CD4-positive, alpha-beta T cell treated with Interleukin-4 for 1 hour (primary cell): ENCODE data around the gene ACAA2.
"Not testable (repeated sequence)": the region's sequence is repeated elsewhere in the genome, so short reads cannot be mapped to it uniquely, and the experiment has no call there.

ENCODE experiments used
- DNase-seq, 2 donors: peaks; one replicate each; pipeline ENCODE4 v3.0.0-alpha.2; 2020 to 2022

The ACAA2 gene

DNA sequence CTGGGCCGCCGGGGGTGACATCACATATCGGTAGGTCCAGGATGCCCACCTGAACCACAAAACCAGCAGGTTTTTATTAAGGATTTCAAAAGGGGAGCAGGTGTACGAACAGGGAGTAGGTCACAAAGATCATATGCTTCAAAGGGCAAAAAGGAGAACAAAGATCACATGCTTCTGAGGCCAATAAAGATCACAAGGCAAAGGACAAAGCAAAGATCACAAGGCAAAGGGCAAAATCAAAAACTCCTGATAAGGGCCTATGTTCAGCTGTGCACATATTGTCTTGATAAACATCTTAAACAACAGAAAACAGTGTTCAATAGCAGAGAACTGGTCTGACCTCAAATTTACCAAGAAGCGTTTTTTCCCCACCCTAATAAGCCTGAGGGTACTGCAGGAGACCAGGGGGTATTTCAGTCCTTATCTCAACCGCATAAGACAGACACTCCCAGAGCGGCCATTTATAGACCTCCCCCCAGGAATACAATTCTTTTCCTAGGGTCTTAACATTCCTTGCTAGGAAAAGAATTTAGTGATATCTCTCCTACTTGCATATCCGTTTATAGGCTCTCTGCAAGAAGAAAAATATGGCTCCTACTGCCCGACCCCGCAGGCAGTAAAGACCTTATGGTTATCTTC, 4.7 kb downstream of the ACAA2 start:
- DNase-seq: peak in 1 of 2 donors; percentile 24

DNA sequence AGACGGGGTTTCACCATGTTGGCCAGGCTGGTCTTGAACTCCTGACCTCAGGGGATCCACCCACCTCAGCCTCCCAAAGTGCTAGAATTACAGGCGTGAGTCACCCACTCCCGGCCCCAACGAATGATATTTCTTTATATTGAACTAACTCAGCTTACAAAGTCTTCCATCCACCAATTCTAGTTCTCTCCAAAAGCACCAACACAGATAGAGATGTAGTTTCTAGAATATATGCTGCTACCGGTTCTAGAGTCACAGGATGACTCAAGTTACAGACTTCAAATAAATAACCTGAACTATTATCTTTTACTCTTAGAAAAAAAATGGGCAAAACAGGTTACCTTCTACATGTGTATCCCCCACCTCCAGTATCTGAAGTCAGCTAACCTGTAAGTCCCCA, 9.2 kb downstream of the ACAA2 start:
- no peak for DNase-seq

DNA sequence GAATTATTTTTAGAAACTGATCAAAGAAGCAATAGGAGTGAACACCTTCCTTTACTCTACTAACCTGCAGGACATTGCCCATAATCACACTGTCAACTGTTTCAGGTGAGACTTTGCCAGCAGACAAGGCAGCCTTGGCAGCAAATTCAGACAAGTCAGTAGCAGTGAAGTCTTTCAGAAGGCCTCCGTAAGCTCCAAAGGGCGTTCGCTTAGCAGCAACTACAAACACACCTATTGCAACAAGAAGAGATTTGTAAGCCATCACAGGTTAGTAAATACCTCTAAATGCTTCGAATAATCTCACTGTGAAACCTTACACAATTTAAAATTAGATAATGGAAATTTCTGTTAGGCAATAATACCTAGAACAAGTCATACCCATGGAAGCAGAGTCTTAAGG, 10.7 kb downstream of the ACAA2 start:
- DNase-seq: no peak

DNA sequence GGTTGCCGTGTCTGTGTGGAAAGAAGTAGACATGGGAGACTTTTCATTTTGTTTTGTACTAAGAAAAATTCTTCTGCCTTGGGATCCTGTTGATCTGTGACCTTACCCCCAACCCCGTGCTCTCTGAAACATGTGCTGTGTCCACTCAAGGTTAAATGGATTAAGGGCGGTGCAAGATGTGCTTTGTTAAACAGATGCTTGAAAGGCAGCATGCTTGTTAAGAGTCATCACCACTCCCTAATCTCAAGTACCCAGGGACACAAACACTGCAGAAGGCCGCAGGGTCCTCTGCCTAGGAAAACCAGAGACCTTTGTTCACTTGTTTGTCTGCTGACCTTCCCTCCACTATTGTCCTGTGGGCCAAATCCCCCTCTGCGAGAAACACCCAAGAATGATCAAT, 12.8 kb downstream of the ACAA2 start:
- not testable (repeated sequence) for DNase-seq

DNA sequence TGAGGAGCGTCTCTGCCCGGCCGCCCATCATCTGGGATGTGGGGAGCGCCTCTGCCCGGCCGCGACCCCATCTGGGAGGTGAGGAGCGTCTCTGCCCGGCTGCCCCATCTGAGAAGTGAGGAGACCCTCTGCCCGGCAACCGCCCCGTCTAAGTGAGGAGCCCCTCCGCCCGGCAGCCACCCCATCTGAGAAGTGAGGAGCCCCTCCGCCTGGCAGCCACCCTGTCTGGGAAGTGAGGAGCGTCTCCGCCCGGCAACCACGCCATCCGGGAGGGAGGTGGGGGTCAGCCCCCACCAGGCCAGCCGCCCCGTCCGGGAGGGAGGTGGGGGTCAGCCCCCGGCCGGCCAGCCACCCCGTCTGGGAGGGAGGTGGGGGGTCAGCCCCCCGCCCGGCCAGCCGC, 13.5 kb downstream of the ACAA2 start:
- not testable (repeated sequence) for DNase-seq

DNA sequence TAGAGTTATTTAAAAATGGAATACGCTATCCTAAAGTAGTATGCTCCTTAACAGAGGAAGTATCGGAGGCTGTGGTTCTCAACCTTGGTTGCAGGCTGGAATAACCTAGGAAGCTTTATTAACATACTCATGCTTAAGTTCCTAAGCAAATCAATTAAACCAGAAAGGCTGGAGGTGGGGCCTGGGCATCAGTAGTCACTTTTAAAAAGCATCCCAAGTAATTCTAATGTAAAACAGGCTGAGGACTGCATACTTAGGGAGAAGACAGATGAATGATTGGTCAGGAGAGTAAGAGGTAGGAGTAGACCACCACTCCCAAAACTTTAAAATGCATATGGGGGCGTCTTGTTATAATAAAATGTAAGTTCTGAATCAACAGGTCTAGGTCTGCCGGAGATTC, 15.3 kb downstream of the ACAA2 start:
- no peak for DNase-seq

DNA sequence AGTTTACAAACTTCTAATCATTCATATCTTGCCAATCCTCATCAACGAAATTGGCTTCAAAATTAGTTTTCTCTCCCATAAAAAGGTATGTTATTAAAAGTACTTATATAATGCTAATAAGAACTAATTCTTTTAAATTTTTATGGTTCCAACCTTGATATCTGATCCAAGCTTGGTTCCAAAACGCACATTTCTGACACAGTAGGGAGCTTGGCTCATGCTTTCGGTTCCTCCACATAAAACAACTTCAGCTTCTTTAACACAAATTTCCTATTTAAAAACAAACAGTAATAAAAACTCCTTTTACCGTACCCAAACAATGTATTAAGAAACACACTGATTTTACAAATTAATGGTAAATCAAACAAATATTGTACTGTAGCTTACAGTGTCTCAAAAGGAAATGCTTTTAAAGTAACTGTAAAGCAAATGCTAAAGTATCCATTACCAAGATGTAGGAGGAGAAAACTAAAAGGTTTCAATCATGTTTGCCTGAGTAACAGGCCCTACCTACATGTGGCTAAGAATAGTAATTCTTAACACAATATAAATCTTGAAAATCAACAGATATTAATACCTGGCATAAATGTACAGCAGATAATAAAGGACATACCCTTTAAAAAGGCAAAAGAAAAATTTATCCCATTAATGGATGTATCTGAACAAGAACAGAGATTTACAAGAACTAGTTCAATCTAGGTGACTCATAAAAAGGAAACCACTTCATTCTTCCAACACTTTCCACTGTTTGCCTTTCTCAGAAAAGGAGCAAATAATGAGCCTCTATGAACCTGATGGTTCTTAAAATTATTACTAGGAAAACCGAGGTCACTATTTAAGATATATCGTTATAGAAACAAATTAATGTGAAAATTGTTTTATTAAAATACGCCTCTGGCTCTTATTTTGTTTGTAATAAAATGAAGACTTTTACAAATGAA, 17.5 kb downstream of the ACAA2 start:
- DNase-seq: no peak

DNA sequence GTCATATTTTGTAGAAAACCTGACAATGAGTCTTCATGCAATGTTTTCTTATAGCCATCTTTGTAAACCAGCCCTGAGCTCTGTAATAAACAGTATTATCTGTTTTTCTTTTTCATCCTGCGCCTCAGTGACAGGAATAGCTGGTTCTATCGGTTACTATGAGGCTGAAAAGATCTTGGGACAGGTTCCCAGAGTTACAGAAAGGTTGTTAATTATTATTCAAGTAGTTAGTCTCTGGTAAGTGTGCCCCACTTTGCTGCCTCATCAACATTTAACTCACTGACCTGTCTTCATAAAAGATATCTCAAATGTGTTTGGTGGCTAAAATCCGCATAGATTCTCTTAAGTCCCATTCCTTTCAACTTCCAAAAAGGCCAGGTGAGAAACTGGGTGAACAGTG, 18.6 kb downstream of the ACAA2 start:
- no peak for DNase-seq

DNA sequence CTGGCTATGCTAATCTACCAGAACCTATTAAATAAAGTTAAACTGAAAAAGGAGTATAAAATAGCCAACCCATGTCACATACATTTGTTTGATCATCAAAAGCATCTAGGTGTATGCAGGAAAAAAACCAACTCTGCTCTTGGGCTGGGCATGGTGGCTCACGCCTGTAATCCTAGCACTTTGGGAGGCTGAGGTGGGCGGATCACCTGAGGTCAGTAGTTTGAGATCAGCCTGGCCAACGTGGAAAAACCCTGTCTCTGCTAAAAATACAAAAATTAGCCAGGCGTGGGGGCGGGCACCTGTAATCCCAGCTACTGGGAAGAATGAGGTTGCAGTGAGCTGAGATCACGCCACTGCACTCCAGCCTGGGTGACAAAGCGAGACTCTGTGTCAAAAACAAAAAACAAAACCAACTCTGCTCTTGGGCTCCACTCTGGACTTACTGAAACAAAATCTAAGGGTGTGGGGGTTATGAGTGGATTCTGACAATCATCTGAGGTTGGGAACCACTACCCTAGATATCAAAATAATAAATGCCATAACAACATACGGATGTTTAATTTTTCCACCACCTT, 23.7 kb downstream of the ACAA2 start:
- DNase-seq: not testable (repeated sequence)

DNA sequence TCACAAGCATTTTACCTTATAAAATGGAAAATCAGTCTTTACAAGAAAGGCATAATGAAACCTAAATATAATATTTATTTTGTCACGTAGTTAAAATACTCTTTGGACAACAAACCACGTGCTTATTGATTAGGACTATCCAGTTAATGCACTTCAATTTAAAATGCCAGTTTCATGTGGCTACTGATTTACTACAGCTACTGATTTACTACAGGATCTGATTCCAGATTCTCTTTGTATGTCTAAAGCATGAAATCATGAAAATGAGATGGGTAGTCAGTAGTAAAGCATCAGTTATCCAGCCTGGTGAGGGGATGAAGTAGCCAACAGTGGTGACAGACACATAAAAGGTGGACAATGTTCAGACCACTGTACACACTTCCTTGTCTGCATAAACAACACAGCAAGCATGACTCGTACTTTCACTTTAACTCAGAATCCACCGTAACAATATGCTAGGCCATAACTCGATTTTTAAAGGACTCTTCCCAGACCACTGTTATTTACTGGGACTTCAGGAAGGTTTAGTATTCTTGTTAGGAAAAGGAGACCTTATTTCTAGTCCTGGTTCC, 24.9 kb downstream of the ACAA2 start:
- DNase-seq: peak in 1 of 2 donors; percentile 31

DNA sequence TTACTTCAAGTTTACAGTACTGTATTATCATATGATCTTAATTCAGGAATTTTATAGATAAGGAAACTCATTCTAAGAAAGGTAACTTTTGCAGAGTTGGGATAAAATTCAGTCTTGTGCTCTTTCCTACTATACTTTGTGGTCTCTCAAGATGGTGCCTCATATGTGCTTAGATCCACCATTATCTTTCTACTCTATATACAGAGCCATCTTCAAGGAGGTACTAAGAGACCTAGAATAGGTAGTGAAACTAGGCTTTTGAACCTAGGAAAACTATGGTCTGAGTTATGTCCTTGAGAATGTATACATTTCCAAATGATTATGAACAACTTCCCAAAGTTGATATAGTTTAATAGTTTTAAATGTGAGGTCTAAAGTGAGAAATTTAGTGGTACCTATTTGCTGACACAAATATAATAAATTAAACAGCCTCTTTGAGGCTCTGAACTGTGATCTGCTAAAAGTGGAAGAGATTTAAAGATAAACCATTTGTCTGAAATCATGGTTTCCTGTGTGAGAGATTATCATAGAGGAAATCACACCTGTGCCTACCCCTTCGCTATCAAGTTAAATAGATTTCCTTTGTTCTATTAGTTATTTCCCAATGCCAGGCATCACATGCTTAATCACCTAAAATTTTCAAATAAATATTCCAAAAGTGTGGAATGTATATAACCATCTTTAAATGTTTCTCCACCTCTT, 27.2 kb downstream of the ACAA2 start:
- peak in 1 of 2 donors; percentile 53 for DNase-seq

DNA sequence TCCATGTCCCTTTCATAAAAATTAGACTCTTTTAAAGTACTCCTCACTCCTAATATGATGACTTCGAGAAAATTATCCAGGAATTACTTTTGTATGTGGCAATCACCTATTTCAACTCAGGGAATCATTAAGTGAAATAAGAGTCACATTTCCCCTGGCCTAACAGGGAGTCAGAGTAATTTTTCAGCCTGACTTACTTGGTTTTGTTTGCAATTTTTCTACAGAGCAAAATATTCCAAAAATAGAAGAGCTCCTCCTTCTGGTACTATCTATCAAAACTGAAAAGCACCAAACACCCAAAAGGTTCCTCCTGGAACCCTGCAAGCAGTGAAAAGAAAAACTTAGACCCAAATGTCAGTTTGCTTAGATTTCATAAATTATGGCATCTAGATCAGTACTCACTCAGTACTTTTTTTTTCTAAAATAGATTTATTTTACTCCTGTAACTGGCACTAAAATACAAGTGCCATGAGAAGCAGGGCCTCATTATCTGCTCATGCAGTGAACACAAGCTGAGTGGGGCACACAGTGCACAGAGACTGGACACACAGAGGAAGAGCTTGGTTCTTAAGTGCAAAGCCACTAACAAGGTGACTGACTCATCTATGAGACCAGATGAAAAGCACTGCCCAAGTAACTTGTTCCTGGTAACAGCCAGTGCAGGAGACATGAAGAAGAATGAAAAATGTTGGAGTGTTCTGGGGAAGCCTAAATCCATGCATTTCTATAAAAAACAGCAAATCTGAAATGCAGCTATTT, 28.7 kb downstream of the ACAA2 start:
- DNase-seq: no peak

DNA sequence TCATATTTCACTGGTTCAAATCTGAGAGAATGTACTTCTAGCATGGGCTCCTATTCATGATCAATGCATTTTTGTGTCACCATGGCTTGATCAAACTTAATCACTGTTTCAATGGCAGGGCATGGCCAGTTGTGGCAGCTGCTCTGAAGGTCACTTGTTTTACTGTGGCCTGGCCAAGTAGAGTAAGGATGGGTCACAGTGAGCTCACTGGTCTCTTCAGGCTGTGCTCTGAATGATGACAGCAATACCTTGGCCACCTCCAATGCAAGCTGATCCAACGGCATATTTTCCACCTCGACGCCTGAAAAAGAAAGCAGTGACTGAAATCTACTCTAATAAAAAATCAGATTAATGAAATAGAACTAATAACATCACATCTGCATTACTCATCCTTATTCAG, 29.7 kb downstream of the ACAA2 start:
- not testable (repeated sequence) for DNase-seq

DNA sequence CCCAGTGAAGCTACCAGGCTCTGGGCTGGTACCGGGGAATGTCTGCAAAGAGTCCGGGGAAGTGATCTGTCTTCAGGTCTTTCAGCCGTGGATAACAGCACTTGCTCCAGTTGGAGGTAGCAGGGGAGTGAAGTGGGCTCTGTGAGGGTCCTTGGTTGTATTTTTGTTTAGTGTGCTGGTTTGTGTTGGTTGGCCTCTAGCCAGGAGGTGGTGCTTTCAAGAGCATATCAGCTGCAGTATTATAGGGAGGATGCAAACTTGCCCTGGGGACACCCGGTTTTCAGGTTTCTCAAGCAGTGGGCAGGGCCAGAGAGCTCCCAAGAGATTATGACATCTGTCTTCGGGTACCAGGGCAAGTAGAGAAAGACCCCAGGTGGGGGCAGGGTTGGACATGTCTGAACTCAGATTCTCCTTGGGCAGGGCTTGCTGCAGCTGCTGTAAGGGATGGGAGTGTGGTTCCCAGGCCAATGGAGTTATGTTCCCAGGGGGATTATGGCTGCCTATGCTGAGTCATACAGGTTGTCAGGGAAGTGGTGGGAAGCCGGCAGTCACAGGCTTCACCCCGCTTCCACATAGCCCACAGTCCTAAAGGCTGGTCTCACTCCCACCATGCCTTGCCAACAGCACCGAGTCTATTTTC, 34.4 kb downstream of the ACAA2 start:
- DNase-seq: no peak

DNA sequence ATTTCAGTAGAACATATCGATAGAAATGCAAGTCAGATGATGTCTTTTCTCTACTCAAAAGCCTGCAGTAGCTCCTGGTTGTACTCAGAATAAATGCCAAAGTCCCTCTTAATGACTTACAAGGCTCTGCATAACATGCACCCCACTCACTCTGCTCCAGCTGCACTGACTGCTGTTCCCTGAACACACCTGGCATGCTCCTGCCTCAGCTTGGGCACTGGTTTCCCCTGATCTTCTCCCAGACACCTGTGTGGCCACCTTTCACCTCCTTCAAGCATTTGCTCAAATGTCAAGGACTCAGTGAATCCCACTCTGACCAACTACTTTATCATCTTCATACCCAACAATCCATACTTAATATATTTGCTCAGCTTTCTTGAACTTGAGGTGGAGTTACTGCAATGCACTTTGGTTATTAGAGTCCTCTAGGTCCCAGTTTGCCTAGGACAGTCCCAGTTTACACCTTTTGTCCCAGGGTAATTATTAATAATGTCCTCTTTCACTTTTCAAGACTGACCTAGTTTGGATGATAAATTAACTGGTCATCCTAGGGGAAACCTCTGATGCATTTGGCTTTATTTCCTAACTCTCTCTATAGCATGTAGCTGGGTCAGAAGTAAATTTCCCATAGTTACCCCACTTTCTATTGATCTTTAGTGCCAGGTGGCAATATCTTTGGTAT, 44.1 kb downstream of the ACAA2 start:
- DNase-seq: no peak

DNA sequence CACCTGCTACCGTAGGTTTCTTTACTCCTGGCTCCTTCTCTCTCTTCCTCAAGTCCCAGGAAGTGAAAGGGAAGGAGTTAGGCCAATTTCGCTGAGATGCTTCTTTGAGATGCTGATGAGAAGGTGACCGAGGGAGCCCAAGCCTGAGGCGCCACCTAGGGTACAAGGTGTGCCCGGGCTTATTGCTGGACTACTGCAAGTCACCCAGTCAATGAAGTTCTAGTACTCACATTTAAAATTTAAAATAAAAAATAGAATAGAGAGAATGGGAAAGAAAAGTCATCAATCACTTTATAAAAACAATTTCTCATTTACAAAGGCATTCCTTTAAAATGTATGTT, 45.3 kb downstream of the ACAA2 start:
- DNase-seq: peak in 1 of 2 donors; percentile 14

DNA sequence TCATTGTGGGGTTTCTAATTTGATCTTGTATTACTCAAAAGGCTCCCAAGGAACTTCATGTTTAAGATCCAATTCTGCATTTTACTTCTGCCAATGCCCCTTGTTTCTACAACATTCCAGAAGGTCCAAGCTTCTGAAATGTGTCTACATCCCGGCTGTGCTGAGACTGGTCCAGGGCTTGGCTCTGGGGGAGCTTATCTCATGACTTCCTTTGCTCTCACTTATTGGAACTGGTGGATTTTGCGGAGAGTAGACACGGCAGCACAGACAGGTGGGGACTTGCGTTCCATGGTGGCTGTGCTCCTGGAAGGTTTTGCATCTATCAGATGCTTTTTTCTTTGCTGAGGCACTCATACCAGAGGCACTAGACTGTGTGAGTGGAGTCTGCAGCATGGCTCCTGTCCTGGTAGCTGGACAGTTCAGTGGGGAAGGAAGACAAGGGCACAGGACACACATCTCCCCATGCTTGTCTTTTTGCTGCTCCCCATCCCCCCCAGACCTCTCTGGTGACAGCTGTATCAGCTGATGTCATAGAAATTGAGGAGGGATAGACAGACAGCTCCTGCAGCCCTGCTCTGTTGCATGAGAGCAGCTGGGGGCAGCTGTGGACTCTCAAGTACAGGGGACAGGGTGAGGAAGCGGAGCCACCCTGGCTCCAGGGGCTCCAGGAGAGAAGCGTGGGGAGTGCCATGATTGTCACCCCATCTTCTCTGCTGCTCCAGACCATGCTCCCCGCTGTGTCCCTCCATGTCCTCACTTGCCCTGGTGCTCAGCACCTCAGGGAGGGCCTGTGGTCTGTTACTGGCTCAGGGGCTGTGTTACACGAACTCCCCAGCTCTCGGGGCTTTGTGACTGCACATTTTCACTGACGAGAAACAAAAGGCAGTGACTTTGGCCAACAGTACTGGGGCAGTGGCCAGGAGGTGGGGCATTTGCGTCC, 46.0 kb downstream of the ACAA2 start:
- no peak for DNase-seq

DNA sequence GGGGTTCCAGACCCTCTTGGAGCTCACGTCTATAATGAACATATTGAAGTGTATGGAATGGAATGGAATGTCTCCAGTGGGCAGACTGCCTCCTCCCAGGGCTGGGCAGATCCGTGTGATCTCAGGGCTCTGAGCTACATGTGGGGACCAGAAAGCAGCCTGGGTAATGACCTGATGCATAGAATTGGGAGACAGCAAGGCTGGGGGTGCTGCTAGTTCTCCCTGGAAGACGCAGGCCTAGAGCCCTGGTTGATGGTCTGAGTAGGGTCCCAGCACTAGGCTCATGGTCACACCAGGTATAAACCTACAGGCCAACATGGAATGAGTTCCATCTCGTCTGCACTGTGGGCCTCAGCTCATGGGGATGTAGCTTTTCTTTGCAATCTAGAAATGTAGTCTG, 46.7 kb downstream of the ACAA2 start:
- DNase-seq: no peak

DNA sequence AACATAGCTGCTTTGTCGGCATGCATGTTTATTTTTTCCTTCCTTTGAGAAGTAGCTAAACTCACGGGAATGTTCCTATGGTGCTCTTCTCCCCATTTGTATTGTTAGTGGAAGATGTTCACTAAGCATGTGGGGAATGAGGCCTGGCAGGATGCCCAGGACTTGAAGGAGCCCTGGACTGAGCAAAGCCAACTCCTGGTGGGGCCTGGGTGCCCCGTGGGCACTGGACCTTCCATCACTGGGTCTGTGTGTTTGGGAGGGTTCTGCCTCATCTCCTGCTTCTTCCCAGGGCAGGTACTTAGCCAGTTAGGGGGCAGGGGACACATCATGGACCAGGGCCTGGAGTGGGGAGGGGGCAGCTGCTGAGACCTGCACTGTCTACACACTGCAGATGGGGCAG, 49.3 kb downstream of the ACAA2 start:
- no peak for DNase-seq

DNA sequence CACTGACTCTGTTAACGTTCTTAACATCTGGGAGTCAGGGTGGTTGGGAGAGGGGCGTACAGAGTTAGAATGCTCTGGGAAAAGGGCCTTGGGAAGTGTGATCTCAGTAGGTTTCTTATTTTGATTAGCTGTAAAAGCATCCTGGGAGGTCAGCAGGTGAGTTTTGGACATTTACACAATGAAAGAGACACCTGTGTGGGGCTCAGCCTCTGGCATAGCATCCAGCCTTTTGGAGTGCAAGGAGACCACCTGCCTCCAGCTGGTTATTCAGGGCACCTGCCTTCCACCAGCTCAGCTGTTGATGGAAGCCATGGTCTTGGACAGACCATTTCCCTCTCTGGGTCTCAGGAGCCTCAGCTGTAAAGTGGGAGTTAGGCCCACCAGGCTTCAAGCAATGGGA, 49.7 kb downstream of the ACAA2 start:
- DNase-seq: no peak
